ENCODE results near the gene TTC39B.
A peak's percentile ranks its signal among the peaks of the same experiment; 100 is the strongest.

TTC39B gene

GRCh38 chr9:15158064-15158463 is 149.0 kb downstream of the TTC39B start:
- no peak for DNase-seq

DNA sequence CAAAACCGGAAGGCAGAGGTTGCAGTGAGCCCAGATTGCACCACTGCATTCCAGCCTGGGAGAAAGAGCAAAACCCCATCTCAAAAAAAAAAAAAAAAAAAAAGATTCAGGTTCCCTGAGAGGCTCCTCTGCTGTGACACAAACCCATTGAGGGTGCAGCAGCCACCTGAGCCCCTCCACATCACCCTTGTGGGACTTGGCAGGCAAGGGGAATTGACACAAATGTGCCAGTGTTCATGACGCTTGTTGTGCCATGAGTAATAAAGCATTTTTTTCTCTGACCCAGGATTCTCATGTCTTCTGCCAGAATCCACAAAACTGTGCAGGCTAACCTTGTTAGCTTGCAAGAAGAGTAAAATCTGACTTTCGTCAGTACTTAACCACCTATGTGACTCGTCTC is 149.6 kb downstream of the TTC39B start:
- no peak for DNase-seq

DNA sequence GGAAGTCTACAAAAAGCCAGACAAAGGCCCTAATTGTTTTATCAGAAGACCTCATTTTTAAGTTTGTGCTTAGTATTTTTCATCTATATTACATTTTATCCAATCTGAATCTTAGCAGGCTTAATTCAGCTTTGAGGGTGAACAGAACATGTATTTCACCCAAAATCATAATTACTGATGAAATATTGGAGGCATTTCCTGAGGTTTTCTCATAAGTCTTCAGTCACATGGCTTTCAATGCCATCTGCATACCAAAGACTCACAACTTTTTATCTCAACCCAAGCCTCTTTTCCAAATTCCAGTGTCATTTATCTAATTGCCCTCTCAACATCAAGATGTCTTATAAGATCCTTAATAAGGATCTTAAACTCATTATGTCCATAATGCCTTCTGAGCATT is 150.8 kb downstream of the TTC39B start:
- DNase-seq = no peak

DNA sequence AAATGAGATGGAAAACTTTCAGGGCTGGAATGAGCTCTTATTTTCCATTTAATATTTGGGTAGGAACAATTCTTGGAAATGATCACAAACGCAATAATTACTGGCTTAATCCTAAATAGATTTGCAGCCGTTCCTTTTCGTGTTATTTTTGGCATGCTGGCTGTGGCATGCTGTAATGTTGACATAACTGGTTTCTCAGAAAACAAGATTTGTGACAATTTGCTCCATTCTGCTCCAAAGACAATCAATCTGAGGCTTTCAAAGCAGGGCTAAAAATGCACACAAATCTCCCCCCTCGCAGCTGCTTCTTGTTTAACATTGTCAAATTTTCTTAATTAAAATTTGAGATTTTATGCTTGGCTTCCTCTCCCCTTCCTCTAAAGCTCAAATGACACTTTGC is 151.2 kb downstream of the TTC39B start:
- no peak for DNase-seq

GRCh38 chr9:15155323-15155722 is 151.7 kb downstream of the TTC39B start:
- DNase-seq = no peak

DNA sequence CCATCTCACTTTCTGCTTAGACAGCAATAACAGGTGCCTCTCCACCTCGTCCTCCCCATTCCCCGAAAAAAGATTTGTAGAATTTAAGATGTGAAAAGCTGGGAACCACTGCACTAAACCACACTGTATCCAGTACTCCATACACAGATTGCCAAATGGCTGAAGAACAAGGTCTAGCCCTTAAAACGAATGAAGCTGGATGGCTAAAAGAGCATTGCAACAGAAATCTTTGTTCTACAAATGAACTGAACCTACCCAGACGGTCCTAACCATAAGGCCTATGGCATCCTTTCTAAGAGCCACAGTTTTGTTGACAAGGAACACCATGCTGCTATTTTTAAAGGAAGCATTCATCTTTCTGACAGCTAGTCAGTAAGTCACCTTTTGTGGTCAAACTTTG is 152.3 kb downstream of the TTC39B start:
- DNase-seq = no peak

DNA sequence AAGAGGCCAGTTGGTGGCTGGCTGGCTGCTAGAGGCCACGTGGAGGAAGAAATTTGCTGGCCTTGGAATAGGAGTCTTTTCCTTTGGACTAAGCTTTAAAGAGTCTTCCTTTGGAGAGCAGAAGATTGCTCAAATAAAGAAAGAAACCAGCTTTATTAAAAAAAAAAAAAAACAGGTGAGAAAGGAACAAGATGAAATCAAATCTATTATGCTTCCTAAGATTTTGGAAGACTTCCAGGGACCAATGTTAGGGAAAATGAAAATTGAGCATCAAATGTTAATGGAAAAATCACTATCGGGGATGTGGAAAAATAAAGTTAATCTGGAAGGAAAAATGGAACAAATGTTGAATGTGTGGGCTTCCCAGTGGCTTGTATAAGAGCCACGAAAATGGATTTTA is 153.1 kb downstream of the TTC39B start:
- DNase-seq = no peak

GRCh38 chr9:15150939-15151338 is 156.1 kb downstream of the TTC39B start:
- DNase-seq = no peak

GRCh38 chr9:15149450-15149849 is 157.6 kb downstream of the TTC39B start:
- no peak for DNase-seq

GRCh38 chr9:15146268-15146700 is 160.7 kb downstream of the TTC39B start:
- DNase-seq = no peak

DNA sequence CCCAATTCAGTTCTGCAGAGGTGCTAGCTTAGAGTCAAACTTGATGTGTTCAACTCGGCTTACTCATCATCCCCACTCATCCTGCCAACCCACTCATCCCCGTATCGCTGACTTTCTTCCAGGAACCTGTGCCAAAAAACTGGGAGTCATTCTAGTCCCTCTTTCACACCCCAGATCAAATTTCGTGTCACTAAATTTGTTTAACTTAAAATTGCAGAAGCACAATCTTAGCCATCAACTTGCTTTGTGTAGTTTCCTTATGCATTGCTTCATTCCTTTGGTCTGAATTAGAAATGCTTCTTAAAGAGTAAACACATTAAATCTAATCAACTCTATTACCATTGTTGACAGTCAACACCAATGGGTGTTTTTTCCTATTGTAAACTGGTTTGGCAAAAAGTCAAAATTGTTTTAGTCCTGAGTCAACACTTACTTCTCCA is 162.4 kb downstream of the TTC39B start:
- DNase-seq = no peak

DNA sequence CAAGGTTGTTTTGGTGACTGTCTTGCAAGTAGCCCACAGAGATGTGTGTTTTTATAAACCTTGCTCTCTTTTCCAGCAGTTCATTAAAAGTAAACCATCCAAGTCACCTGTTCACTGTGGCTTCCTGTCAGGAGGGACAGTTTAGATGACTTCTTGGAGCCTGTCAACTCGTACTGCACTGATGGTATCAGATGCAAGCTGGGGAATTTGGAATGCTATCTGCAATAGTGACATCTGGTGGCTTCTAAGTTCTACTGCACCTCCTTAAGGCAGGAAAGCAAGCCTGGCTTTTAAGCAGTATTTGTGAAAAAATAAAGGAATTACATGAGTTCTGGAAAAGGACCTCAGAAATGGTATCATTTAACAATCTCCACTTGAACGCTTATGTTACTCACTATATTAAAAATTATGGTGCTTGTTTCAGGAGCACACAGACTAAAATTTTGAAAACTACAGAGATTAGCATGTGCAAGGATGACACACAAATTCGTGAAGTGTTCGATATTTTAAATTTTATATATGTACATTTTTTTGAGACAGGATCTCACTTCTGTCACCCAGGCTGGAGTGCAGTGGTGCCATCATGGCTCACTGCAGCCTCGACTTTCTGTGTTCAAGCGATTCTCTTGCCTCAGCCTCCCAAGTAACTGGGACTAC is 164.0 kb downstream of the TTC39B start:
- no peak for DNase-seq

GRCh38 chr9:15140051-15140450 is 167.0 kb downstream of the TTC39B start:
- no peak for DNase-seq

DNA sequence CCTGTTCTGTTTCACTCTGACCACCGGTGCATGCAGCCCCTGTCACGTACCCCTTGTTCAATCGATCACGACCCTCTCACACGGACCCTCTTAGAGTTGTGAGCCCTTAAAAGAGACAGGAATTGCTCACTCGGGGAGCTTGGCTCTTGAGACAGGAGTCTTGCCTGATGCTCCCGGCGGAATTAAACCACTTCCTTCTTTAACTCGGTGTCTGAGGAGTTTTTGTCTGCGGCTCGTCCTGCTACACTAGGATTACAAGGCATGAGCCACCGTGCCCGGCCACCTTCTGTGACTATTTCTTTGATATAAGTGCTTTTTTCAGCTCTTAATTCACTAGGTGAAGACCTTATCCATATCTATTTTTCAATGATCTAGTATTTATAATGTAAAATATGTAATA is 167.5 kb downstream of the TTC39B start:
- DNase-seq = no peak

DNA sequence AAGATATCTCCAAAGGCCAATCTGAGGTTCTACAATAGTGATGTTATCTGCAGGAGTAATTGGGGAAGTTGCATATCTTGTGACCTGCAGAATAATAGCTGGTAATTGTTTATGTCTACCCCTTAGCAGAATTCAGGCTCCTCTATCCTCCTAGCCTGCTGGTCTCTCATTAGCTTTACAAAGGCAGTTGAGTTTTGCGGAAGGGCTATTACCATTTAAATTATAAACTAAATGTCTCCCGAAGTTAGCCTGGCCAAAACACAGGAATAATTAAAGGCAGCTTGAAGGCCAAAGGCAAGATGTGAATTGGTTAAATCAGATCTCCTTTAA is 168.7 kb downstream of the TTC39B start:
- no peak for DNase-seq

DNA sequence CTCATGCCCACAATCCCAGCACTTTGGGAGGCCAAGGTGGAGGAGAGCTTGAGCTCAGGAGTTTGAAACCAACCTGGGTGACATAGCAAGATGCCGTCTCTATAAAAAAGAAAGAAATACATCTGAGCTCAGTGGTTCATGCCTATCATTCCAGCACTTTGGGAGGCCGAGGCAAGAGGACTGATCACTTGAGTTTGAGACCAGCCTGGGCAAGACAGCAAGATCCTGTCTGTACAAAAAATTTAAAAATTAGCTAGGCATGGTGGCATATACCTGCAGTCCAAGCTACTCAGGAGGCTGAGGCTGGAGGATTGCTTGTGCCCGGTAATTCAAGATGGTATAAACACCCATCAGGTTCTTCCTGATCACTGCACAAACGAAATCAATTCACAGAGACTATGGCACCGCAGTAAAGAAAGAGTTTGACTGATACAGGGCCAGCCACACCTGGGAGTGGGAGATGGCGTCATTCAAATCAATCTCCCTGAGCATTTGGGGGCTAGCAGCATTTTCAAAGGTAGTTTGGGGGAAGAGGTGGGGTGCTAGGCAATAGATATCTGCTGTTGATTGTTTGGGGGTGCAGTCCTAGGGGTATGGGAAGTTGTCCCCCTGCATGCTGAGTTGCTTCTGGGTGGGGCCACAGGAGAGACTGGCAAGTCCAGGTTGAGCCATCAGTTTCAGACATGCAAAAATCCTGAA is 169.2 kb downstream of the TTC39B start:
- no peak for DNase-seq

DNA sequence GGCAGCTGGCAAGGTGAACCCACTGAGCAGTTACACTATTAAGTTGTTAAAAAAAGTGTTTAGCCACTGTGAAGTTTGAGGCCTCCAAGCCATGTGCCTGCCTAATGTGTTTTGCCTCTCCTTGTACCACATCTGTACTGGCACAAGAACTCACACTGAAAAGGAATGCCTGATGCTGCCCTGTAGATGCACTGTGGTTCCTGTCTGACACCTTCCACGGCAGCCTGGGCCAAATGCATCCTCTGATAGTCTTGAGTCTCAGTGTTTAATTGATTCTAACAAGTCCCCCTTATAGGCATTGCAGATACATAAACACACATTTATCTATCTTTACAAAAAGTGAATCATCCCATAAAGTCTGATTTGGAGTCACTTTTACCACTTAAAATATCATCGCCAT is 169.9 kb downstream of the TTC39B start:
- no peak for DNase-seq

DNA sequence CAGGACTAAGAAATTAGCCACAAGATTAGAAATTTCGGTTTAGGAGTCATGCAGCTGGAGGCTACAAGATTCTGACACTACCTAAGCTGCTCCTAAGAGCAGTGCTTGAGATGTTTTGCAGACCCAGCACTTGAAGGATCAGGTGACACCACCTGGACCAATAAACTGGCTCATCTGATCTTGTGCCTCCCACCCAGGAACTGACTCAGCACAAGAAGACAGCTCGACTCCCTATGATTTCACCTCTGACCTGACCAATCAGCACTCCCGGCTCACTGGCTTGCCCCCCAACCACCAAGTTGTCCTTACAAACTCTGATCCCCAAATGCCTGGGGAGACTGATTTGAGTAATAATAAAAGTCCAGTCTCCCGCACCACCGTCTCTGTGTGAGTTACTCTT is 170.4 kb downstream of the TTC39B start:
- no peak for DNase-seq

GRCh38 chr9:15135164-15135792 is 171.7 kb downstream of the TTC39B start:
- peak; percentile 5 for DNase-seq

DNA sequence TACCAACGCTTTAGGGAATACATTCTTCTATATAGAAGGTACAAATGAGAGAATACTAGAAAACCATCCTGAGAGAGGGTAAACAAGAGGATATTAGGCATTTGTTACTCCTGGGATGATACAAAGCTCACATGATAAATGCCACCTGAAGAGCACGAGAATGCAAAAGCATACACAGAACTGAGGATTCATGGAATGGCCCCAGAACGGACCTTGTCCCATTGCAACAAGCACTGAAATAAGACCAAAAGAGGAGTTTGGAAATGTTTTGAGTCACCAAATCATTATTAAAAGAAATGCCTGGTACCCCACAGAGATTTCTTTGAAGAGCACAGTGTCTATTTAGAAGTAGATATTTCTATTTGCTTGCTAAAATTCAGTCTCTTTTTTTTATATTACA is 173.5 kb downstream of the TTC39B start:
- no peak for DNase-seq

DNA sequence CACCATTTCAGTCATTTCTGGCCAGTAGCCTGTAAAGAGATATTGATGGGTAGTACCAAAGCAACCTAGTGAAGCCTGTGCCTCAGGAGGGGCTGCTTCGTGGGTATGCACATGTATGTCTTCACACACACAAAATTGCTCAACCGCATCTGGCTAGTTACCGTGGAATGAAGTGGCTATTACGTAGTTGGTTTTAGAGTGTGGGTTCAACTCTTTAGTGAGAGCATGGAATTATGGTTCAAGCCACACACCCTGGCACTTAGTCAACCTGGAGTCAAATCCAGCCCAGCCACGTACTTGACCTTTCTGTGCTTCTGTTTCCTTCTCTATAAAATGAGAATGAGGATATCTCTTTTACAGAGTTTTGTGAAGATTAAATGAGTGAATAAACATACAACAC is 174.9 kb downstream of the TTC39B start:
- DNase-seq = no peak

- no peak for DNase-seq
Observed at GRCh38 chr9:15131094-15131493, 175.9 kb downstream of the TTC39B start.

DNA sequence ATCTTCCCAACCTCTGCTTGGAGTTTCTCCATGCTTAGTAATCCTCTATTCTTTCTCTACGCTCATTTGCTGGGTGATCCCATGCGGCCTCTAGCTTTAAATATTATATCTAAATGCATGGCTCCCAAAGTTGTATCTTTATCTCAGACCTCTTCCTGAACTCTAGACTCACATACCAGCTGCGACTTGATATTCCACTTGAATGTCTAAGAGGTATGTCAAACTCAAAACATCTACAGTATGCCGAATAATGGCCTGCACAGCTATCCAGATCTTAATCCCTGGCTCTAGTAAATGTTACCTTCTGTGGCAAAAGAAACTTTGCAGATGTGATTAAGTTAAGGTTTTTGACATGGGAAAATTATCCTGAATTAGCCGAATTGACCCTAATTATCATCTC is 179.2 kb downstream of the TTC39B start:
- no peak for DNase-seq

GRCh38 chr9:15121630-15122029 is 185.4 kb downstream of the TTC39B start:
- no peak for DNase-seq

All from stimulated activated CD4-positive, alpha-beta T cell treated with anti-CD3 and anti-CD28 coated beads, Interleukin-4, amount 100 ng/mL, for 1 hour (primary cell).